ENCODE results near the gene C20orf96. TPM values are rescaled to one million over a fixed set of nuclear protein-coding genes. Genes with fewer than 3 reads are reported as not detected.

The C20orf96 gene
- total RNA-seq, 1 experiment from 2014 or later: 2.8 TPM

DNA sequence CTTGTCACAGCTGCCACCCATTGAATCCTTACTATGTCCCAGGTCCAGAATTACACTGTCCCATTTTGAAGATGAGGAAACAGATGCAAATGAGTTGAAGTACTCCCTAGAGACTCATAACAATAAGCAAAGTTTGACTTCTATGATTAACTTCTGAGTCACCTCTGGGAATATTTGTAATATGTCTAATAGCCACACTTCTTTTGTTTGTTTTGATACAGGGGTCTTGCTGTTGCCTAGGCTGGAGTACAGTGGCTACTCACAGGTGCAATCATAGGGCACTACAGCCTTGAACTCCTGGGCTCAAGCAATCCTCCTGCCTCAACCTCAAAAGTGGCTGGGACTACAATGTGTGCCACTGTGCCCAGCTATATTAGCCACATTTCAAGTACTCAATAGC lies 23.4 kb upstream of the C20orf96 start:
- in situ Hi-C loops (cut with HindIII; ENCODE audit: low pct_unique_long_range_greater_than_20kb, low sequenced_read_pairs): no loop called here
- DNase-seq (ENCODE audit: low read depth): peak; percentile 55

DNA sequence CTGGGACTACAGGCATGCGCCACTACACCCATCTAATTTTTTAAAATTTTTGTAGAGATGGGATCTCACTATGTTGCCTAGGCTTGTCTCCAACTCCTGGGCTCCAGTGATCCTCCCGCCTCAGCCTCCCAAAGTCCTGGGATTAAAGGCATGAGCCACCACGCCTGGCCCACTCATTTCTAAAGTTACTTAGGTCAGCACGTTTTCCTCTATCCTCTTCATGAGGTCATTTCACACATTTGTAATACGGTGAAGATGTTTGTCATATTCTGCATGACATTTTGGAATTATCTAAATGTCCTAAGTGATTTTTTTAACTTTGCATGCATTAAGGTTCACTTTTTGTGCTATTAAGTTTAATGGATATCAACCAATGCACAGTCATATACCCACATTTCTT lies 22.9 kb upstream of the C20orf96 start:
- in situ Hi-C loops (cut with HindIII; ENCODE audit: low pct_unique_long_range_greater_than_20kb, low sequenced_read_pairs): no loop called here
- DNase-seq (ENCODE audit: low read depth): no peak

DNA sequence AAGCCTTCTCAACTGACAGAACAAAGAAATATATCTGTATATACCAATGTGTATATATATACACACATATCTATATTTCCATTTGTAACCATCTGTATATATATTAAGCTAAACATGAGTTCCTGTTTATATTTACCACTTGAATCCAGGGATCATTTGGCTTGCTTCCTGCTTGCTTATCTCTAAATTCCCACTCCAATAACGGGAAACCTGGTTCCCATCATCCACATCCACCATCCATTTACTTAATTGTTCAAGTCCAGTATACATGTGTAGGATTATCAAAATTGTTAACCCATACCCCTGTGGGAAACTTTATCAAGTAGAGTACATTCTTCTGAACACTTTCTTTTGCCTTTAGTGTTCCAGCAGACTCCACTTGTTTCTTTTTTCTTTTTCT lies 22.3 kb upstream of the C20orf96 start:
- DNase-seq (ENCODE audit: low read depth): no peak
- in situ Hi-C loops (cut with HindIII; ENCODE audit: low pct_unique_long_range_greater_than_20kb, low sequenced_read_pairs): no loop called here

DNA sequence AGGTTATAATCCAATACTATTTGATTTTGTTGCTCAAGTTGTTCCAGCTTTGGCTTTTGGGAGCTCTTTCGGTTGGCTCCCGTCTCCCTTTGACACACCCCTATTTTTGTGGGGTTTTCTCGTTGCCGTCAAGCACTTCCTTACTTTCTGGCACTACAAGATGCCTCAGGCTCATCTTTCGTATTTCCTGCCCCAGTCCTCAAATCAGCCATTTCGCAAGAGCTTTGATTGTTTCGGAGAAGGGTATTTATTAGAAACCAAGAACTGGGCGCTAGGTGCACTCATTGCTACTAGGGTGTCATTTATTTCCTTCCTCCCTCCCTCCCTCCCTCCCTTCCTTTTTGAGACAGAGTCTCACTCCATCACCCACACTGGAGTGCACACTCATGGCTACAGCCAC lies 21.5 kb upstream of the C20orf96 start:
- no peak for DNase-seq (ENCODE audit: low read depth)
- in situ Hi-C loops (cut with HindIII; ENCODE audit: low pct_unique_long_range_greater_than_20kb, low sequenced_read_pairs): no loop called here

DNA sequence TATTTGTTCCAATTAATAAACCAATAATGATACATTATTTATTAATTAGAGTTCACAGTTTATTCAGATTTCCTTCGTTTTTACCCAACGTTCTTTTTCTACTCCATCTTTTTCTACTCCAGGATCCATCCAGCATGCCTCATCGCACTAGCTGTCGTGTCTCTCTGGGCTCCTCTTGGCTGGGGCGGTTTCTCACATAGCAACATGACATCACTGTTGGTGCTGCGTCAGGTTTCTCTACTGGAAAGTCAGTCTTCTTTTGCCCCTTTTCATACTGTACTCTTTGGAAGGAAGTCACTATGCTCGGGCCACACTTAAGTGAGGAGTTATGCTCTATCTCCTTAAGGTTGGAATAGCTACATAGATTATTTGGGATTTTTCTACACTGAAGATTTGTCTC lies 21.1 kb upstream of the C20orf96 start:
- no peak for DNase-seq (ENCODE audit: low read depth)

DNA sequence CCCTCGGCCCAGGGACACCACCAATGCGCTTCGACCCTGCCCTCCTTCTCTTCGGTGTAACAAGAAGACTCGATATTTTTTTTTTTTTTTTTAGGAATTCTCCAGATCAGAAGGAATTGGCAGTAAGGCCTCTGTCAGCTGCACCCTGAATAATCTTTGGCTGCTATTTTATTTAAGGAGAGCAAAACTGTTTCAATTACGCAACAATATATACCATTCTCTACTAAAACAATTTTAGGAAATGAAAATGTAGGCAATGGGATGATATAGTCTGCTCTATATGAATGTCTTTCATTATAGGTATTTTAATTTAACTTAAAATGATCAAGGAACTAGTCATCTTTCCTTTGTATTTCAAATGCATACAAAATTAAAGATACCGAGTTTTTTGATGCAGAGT lies 20.1 kb upstream of the C20orf96 start:
- in situ Hi-C loops (cut with HindIII; ENCODE audit: low pct_unique_long_range_greater_than_20kb, low sequenced_read_pairs): no loop called here

More for the DNA sequence above, 21.1 kb upstream of the C20orf96 start:
- in situ Hi-C loops (cut with HindIII; ENCODE audit: low pct_unique_long_range_greater_than_20kb, low sequenced_read_pairs): no loop called here

DNA sequence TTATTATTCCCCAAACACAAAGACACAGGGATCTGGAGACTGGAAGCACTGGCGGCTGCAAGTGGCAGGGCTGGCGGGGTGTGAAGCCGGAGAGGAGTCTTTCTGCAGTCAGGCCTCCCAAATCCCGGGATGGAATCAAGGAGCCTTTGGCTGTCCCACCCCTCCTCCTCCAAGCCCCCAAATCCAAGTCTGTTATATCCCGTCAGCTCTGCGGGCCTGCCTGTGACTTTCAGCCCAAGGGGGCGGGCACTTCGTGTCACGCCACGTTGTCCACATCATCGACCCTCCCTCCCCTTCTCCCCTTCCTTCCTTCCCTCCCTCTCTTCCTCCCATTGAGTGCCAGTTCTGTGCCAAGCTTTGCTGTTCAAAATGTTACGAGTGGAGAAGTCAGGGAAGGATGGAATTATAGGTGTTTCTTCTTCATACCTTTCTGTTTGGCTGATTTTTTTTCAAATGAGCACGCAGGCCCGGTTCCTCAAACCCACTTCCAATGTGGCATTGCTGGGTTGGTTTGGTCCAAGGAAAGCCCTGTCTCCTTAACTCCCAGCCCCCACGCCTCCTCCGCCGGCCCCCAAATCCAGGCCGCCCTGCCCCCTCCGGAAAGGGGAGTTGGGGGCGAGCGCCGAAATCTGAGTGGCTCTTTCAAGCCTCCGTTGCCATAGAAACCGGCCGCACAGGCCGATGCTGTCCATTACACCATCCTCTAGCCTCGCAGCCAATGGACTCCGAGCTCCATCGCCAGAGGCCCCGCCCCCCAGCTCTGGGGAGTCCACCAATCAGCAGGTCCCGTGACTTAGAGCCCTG lies 19.5 kb upstream of the C20orf96 start:
- peak; percentile 99 for DNase-seq (ENCODE audit: low read depth)
- in situ Hi-C loops (cut with HindIII; ENCODE audit: low pct_unique_long_range_greater_than_20kb, low sequenced_read_pairs): no loop called here

More for the DNA sequence above, 20.1 kb upstream of the C20orf96 start:
- DNase-seq (ENCODE audit: low read depth): no peak

DNA sequence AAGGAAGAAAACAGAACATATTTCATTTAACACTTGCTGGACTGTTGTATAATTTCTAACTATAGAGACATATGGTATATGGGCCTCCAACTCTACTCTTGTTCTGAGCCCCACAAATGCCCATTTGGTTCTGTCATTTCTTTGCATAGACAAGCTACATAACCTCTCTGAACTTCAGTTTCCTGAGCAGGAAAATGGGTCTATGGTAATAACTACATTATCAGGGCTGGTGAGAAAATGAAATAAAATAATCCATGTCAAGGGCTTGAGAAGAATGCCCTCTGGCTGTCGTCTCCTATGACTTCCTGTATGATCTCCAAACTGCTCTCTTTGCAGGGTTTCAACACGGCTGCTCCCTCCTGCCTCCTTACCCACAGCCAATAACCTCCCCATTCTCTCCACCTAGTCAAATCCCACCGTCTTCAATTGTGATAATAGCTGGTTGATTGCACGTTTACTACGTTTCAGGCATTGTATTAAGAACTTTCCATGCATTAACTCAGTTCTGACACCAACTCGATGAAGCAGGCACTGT lies 18.8 kb upstream of the C20orf96 start:
- in situ Hi-C loops (cut with HindIII; ENCODE audit: low pct_unique_long_range_greater_than_20kb, low sequenced_read_pairs): no loop called here
- no peak for DNase-seq (ENCODE audit: low read depth)

DNA sequence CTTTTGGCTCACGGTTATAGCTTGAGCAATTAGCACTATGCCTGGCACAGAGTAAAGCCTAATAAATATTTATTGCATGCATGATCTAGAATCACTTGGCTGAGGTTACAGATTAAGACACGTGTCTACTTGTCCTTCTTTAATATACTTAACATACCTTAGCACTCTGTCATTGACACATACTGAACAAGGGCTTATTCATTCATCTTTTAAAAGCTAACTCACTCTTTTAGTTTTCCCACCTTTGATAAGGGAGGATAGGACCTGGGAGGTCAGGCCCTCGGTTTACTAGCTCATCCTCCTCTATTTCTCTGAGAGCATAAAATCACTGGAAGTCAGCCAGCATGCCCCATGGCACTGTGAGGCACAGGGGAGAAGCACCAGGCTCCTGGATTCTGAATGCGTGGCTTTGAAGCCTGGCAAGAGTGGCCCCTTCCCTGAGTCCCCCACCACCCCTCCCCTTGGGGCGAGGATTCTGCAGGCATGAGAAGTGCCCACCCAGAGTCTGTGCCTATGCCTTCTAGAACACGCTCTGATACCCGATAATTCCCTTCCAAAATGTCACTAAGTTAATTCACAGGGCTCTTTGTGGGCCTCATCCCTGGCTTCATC lies 18.0 kb upstream of the C20orf96 start:
- no peak for DNase-seq (ENCODE audit: low read depth)
- in situ Hi-C loops (cut with HindIII; ENCODE audit: low pct_unique_long_range_greater_than_20kb, low sequenced_read_pairs): no loop called here

DNA sequence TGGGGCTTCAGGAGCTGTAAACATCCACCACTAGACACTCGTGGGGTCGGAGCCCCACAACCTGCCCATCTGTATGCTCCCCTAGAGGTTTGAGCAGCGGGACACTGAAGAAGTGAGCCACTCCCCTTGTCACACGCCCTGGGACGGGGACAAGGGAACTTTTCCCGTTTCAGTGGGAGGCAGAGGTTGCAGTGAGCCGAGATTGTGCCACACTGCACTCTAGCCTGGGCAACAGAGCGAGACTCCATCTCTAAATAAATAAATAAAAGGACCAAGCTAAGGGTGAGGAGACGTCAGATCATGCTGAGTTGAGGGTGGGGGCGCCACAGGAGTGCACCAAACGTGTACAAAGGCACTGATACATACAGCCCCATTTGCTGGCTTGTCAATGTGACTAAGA lies 15.2 kb upstream of the C20orf96 start:
- in situ Hi-C loops (cut with HindIII; ENCODE audit: low pct_unique_long_range_greater_than_20kb, low sequenced_read_pairs): no loop called here
- DNase-seq (ENCODE audit: low read depth): no peak

DNA sequence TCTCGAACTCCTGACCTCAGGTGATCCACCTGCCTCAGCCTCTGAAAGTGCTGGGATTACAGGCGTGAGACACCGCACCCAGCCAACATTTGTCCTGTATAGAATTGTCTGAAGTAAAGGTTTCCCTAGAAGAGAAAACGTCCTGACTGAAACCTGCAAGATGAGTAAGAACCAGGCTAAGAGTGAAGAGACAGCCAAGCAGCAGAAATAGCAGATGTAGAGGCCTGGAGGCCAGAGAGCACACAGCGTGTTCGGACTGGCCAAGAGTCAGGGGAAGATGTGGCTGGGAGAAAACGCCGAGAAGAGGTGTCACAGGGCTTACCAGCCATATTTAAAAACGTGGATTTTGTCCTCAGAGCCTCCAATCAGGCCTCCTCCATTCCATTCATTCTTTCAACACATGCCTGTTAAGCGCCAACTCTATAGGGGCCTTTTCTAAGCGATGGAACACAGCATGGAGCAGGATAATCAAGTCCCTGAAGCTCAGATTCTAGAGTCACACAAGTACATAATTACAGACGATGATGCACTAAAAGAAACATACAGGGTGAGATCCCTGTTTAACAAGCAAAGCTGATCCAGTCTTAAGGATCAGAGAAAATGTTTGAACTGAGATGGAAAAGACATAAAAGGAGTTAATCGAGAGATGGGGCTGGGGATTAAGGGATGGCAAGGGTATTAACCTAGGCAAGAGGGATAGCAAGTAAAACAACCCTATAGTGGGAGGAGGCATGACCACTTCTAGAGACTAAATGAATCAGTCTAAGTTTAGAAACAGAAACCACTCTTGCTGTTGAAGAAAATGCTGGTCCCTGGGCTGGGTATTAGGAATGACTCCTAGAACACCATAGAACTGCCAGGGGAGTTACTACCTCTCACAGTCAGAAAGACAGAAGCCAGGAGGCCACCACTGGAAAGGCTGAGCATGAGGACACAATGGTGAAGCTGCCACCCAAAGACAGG lies 11.6 kb upstream of the C20orf96 start:
- DNase-seq (ENCODE audit: low read depth): no peak
- in situ Hi-C loops (cut with HindIII; ENCODE audit: low pct_unique_long_range_greater_than_20kb, low sequenced_read_pairs): no loop called here

DNA sequence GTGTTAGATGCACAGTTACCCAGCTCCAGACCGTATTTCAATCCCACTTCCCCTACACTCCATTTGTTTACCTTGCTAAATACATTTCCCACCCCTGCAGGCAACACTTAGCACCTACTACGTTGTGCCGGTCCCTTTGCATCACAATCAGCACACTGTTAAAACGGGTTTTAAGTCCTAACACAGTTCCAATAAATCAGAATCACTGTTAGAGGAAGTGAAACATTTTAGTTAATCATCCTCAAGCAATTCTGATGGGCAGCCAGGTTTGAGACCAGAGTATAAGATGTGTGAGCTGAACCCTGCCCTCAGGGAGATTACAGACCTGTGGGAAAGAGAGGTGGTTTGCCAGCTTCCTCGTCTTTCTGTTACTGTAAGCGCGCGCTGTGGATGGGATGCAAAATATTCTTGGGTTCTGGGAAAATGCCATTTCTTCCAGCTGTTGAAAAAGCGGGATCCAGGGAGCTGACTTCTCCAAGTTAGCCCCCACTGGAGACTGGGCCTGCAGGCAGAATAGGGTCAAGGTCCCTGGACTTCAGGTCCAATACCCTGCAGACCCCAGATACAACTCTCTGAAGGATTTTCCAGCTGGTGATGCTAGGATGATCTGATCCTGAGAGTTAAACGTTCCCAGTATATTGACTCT lies 9.9 kb upstream of the C20orf96 start:
- DNase-seq (ENCODE audit: low read depth): no peak
- in situ Hi-C loops (cut with HindIII; ENCODE audit: low pct_unique_long_range_greater_than_20kb, low sequenced_read_pairs): no loop called here

DNA sequence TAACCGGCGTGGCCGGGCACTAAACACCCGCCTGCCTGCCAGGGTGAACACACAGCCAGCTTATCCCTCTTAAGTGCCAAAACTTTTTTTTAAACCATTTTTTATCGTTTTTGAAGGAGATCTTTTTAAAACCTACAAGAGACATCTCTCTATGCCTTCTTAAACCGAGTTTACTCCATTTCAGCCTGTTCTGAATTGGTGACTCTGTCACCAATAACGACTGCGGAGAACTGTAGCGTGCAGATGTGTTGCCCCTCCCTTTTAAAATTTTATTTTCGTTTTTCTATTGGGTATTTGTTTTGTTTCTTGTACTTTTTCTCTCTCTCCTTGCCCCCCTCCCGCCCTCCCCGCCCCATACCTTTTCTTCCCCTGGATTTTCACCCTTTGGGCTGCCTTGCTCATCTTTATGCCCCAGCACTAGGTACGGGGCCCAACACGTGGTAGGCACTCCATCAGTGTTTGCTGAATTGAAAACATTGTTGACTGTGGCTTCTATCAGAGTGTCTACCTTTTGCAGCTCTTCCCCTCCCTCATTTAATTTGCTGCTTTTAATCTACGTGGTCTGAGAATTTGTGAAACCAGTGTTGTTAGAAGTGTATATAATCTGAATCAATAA lies 8.3 kb upstream of the C20orf96 start:
- in situ Hi-C loops (cut with HindIII; ENCODE audit: low pct_unique_long_range_greater_than_20kb, low sequenced_read_pairs): no loop called here
- DNase-seq (ENCODE audit: low read depth): no peak

DNA sequence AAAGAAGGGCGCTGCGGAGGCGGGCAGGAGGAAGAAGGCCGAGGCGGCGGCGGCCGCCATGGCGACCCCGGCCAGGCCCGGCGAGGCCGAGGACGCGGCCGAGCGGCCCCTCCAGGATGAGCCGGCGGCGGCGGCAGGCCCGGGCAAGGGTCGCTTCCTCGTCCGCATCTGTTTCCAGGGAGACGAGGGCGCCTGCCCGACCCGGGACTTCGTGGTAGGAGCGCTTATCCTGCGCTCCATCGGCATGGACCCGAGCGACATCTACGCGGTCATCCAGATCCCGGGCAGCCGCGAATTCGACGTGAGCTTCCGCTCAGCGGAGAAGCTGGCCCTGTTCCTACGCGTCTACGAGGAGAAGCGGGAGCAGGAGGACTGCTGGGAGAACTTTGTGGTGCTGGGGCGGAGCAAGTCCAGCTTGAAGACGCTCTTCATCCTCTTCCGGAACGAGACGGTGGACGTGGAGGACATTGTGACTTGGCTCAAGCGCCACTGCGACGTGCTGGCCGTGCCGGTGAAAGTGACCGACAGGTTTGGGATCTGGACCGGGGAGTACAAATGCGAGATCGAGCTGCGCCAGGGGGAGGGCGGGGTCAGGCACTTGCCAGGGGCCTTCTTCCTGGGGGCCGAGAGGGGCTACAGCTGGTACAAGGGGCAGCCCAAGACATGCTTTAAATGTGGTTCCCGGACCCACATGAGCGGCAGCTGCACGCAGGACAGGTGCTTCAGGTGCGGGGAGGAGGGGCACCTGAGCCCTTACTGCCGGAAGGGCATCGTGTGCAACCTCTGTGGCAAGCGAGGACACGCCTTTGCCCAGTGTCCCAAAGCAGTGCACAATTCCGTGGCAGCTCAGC lies 7.6 kb upstream of the C20orf96 start:
- DNase-seq (ENCODE audit: low read depth): peak; percentile 74
- in situ Hi-C loops (cut with HindIII; ENCODE audit: low pct_unique_long_range_greater_than_20kb, low sequenced_read_pairs): no loop called here

DNA sequence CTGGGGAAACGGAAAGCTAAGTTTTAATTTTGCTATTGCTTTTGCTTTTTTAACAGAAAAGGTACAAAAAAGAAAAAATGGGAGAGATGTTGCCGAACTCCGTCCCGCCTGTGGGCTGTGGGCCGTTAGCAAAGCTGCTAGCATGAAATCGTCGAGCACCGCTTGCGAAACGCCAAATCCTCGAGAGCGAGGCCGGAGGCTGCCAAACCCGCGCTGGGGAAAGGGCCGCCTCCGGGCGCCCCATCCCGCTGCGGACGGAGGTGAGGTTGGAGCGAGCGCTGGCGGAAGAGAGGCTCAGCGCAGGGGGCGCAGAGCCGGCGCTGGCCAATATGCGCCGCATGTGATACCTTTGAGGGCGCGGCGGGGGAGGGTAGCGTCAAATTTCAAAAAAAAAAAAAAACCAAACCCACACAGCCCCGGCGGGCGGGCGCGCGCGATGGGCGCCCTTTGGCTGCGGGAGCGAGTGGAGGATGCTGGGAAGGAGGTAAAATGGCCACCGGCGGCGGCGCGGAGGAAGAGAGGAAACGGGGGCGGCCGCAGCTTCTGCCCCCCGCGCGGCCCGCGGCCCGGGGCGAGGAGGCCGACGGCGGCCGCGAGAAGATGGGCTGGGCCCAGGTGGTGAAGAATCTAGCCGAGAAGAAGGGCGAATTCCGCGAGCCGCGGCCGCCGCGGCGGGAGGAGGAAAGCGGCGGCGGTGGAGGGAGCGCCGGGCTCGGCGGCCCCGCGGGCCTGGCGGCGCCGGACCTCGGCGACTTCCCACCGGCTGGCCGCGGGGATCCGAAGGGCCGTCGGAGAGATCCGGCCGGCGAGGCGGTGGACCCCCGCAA lies 6.8 kb upstream of the C20orf96 start, which contains the start of gene ZCCHC3:
TSS of gene ZCCHC3 (plus strand) at position 473 of the 827 bp plus-strand sequence. CDS start at position 490, 17 bp downstream.
- DNase-seq (ENCODE audit: low read depth): peak; percentile 97
- in situ Hi-C loops (cut with HindIII; ENCODE audit: low pct_unique_long_range_greater_than_20kb, low sequenced_read_pairs): no loop called here

DNA sequence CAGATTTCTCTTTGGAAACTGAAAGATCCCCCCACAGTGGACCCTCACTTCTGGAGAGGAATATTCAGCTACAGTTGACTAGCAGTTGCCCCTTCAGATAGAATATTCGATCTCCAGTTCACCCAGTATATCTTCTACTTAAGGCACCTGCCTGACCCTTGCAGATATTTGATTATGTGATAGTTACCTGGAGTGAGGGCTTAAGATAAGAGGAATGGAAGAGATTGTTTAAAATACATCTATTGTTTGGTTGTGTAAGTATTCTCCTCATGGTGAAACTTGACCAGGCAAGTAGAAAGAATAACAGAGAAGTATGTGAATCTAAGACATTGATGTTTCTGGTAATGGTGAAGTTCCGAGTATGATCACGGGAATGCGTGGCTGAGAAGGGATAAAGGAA lies 5.3 kb upstream of the C20orf96 start:
- in situ Hi-C loops (cut with HindIII; ENCODE audit: low pct_unique_long_range_greater_than_20kb, low sequenced_read_pairs): no loop called here
- DNase-seq (ENCODE audit: low read depth): no peak
